ENCODE results near the gene CMKLR1.

CMKLR1 gene

DNA sequence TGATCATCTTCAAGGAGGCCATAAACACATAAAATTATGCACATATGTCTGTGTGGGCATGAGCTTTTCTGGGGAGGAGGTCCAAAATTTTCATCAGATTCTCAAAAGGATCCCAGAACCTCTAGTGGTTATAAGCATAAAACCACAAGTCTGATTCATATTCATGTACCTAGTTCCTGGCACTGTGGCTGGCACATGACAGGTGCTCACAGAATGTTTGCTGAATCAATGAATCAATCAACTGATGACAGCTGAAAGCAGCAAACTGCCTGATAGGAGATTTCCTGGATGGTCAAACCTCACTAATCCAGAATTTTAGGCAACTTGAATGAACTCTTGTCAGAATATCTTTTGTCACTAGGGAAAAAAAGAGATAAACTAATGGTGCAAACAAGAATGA, 13.5 kb upstream of the CMKLR1 start:
- no peaks in the 10 kb centered on the region for H3K9me3 ChIP-seq
- H3K27me3 ChIP-seq: no peaks in the 10 kb centered on the region
- H3K4me1 ChIP-seq: no peaks in the 10 kb centered on the region; the same call in 1 of the 2 replicates
- no peak overlapping the region for H3K4me3 ChIP-seq (ENCODE audit: low read depth, low read length)
- TF ChIP-seq, protein P1, sequence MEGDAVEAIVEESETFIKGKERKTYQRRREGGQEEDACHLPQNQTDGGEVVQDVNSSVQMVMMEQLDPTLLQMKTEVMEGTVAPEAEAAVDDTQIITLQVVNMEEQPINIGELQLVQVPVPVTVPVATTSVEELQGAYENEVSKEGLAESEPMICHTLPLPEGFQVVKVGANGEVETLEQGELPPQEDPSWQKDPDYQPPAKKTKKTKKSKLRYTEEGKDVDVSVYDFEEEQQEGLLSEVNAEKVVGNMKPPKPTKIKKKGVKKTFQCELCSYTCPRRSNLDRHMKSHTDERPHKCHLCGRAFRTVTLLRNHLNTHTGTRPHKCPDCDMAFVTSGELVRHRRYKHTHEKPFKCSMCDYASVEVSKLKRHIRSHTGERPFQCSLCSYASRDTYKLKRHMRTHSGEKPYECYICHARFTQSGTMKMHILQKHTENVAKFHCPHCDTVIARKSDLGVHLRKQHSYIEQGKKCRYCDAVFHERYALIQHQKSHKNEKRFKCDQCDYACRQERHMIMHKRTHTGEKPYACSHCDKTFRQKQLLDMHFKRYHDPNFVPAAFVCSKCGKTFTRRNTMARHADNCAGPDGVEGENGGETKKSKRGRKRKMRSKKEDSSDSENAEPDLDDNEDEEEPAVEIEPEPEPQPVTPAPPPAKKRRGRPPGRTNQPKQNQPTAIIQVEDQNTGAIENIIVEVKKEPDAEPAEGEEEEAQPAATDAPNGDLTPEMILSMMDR (IDR thresholded peaks at IDR 0.05; ENCODE audit: low read depth, low read length): no peak
- H3K36me3 ChIP-seq: no peaks in the 10 kb centered on the region
- no peak for DNase-seq

DNA sequence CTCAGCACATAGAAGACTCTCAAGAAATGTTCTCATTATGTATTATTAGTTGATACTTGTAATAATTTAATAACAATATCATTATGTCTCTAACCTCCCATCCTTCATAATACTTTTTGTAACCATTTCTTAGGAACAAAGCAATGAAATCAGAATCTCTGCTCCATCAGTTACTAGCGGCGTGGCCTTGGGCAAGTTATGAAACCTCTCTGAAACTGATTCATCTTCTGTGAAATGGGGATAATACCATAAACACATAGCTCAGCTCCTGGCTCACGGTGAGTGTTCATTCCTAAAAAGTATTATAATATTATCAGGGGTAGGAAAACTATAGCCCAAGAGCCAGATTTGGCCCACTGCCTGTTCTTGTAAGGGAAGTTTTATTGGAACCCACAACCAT, 11.4 kb upstream of the CMKLR1 start:
- H3K27me3 ChIP-seq: no peaks in the 10 kb centered on the region
- H3K4me3 ChIP-seq (ENCODE audit: low read depth, low read length): no peak overlapping the region
- DNase-seq: no peak
- TF ChIP-seq, protein P1 (IDR thresholded peaks at IDR 0.05; ENCODE audit: low read depth, low read length): no peak
- no peaks in the 10 kb centered on the region for H3K36me3 ChIP-seq
- no peaks in the 10 kb centered on the region; the same call in 1 of the 2 replicates for H3K4me1 ChIP-seq
- no peaks in the 10 kb centered on the region for H3K9me3 ChIP-seq

DNA sequence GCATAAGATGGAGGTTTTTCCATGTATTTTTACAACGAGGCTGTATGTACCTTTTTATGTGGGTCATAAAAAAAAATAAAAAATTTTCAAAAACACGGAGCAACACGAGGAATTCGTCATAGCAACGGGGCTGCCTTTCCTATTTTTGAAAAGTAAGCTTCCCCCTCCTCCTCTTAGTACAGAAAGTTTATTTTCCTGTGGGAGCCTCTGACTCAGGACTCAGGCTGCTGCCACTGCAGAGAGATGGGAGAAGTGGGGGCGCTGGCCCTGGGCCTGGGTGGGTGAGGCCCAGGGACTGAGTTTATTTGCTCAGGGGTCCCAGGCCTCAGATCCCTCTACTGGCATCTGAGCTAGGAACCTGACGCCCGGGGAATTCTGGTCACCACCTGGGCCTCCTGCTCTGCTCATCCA, 10.2 kb upstream of the CMKLR1 start:
- DNase-seq: no peak

DNA sequence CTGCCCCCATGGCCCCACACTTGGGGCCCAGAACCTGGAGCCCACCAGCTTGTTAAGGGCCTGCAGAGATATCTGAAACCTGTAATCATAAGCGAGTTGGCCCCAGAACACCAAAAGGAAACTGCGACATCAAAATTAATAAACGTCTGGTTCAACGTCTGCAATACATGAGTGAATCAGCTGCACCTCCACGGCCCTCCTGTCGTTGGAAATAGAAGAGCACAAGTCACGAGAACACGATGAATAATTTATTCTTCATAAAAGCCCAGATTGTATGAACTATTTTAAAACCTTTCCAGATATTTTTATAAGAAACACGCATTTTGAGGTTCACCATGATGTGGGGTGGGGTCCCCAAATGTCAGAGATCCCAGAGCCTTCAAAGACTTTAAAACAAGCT, 9.7 kb upstream of the CMKLR1 start:
- Histone ChIP-seq H3K27me3 (no peaks in the 10 kb centered on the region), H3K36me3 (no peaks in the 10 kb centered on the region), H3K4me1 (no peaks in the 10 kb centered on the region; the same call in 1 of the 2 replicates), H3K9me3 (no peaks in the 10 kb centered on the region; the same call in 1 of the 2 replicates), H3K4me3 (ENCODE audit: low read depth, low read length) (no peak overlapping the region)
- no peak for DNase-seq
- TF ChIP-seq, protein P1 (IDR thresholded peaks at IDR 0.05; ENCODE audit: low read depth, low read length): no peak

More for the DNA sequence above, 10.2 kb upstream of the CMKLR1 start:
- TF ChIP-seq, protein P1 (IDR thresholded peaks at IDR 0.05; ENCODE audit: low read depth, low read length): no peak
- Histone ChIP-seq H3K9me3 (no peaks in the 10 kb centered on the region; the same call in 1 of the 2 replicates), H3K4me3 (ENCODE audit: low read depth, low read length) (no peak overlapping the region), H3K36me3 (no peaks in the 10 kb centered on the region), H3K27me3 (no peaks in the 10 kb centered on the region), H3K4me1 (no peaks in the 10 kb centered on the region; the same call in 1 of the 2 replicates)

DNA sequence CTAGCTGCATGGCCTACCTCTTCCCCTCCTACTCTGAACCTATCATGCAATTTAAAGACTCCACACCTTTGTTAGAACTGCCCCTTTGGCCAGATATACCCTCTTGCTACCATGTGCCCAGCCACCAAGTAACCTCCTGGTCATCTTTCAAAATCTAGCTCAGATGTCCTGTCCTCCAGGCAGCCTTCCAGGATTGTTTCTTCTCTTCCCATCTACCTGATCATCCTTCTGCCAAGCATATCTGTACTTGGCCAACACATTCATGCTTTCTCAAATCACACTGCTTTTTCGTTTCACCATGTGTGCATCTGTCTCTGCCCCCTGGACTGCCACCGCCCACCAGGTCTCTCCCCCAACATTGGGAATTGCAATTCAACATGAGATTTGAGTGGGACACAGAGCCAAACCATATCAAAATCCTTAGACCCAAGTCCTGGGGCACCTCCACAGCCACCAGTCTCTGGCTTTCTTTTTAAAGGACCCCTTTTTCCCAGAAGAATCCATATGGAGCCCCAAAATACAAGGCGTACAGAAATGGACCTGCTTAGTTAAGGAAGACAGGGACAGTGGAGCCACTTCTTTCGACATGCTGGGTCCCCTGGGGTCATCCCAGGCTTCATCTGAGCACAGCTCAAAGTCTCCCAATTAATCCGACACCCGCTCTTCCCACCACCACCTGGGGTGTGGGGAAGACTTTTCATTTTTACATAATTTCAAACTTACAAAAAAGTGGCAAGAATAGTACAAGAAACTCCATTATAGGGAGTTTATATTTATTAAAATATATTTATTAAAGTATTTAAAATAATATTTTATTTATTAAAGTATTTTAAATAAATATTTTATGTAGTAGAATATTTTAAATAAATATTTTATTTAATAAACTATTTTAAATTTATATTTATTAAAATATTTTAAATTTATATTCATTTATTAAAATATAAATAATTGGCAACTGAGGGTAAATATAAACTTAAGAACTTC, 7.9 kb upstream of the CMKLR1 start:
- Histone ChIP-seq H3K4me3 (ENCODE audit: low read depth, low read length) (no peak overlapping the region), H3K36me3 (no peaks in the 10 kb centered on the region), H3K9me3 (no peaks in the 10 kb centered on the region; the same call in 1 of the 2 replicates), H3K4me1 (no peaks in the 10 kb centered on the region), H3K27me3 (no peaks in the 10 kb centered on the region)
- TF ChIP-seq, protein P1 (IDR thresholded peaks at IDR 0.05; ENCODE audit: low read depth, low read length): no peak
- no peak for DNase-seq
